Keratinocyte (primary cell): ENCODE data around the gene VPS33B. TPM values are rescaled to one million over a fixed set of nuclear protein-coding genes. Genes with fewer than 3 reads are reported as not detected.
A peak's percentile ranks its signal among the peaks of the same experiment; 100 is the strongest.

Experiments used
- DNase-seq: peaks from one replicate; pipeline ENCODE4 v3.0.0-alpha.2; 2011; ENCODE audit warnings: low read depth, missing footprints, low spot score
- FAIRE-seq: peaks from 2 replicates; lab custom pipeline; 2011; peaks lifted over from hg19 to GRCh38; lab: Jason Lieb, UNC
- H2AFZ ChIP-seq: 2 replicates; pipeline ENCODE4 v1.6.0; 2012; ENCODE audit warnings: low read length, control low read depth, inconsistent platforms; ENCODE audit not compliant: control insufficient read depth
- H3K27ac ChIP-seq: 2 replicates; pipeline ENCODE4 v1.5.1; 2011; ENCODE audit warnings: low read length; ENCODE audit not compliant: control insufficient read depth, insufficient read depth
- H3K27me3 ChIP-seq: 3 replicates; pipeline ENCODE4 v1.6.0; 2011; ENCODE audit warnings: low read length; ENCODE audit not compliant: control insufficient read depth, insufficient read depth; ENCODE audit errors: extremely low read depth
- H3K36me3 ChIP-seq, 2 experiments: 2 replicates in 1 of 2; 3 replicates in 1 of 2; pipeline ENCODE4 v1.5.1; 2011; ENCODE audit warnings: low read length in 2 of 2, mild to moderate bottlenecking in 1 of 2; ENCODE audit not compliant: control insufficient read depth in 2 of 2, insufficient read depth in 2 of 2; ENCODE audit errors: extremely low read depth in 1 of 2
- H3K4me1 ChIP-seq: 3 replicates; pipeline ENCODE4 v1.5.1; 2011; ENCODE audit warnings: low read length; ENCODE audit not compliant: control insufficient read depth, insufficient read depth; ENCODE audit errors: extremely low read depth
- H3K4me2 ChIP-seq: 3 replicates; pipeline ENCODE4 v1.6.0; 2011; ENCODE audit warnings: low read depth, low read length; ENCODE audit not compliant: control insufficient read depth, insufficient read depth; ENCODE audit errors: extremely low read depth
- H3K4me3 ChIP-seq, 3 experiments: fragments of 200-600 bp in 1 of 3; sonication (generic) in 1 of 3; 2 replicates in 2 of 3; 3 replicates in 1 of 3; pipeline ENCODE4 v1.5.1; 2011 to 2016; ENCODE audit warnings: low read length in 3 of 3, mild to moderate bottlenecking in 3 of 3, control low read depth in 2 of 3, inconsistent platforms in 1 of 3, low read depth in 1 of 3, mixed read lengths in 1 of 3, mixed run types in 1 of 3, moderate library complexity in 1 of 3; ENCODE audit not compliant: control insufficient read depth in 2 of 3, insufficient read depth in 2 of 3; ENCODE audit errors: extremely low read depth in 1 of 3
- H3K79me2 ChIP-seq: 2 replicates; pipeline ENCODE4 v1.6.0; 2012; ENCODE audit warnings: low read length; ENCODE audit not compliant: control insufficient read depth, insufficient read depth
- H3K9ac ChIP-seq: 3 replicates; pipeline ENCODE4 v1.6.0; 2011; ENCODE audit warnings: low read length; ENCODE audit not compliant: control insufficient read depth, insufficient read depth; ENCODE audit errors: extremely low read depth
- H3K9me1 ChIP-seq: 3 replicates; pipeline ENCODE4 v1.6.0; 2011; ENCODE audit warnings: low read length; ENCODE audit not compliant: control insufficient read depth, insufficient read depth; ENCODE audit errors: extremely low read depth
- H3K9me3 ChIP-seq: 2 replicates; pipeline ENCODE4 v1.5.1; 2012; ENCODE audit warnings: low read depth, low read length; ENCODE audit not compliant: control insufficient read depth
- H4K20me1 ChIP-seq: 3 replicates; pipeline ENCODE4 v1.6.0; 2011; ENCODE audit warnings: low read length; ENCODE audit not compliant: control insufficient read depth, insufficient read depth; ENCODE audit errors: extremely low read depth
- CTCF ChIP-seq, 3 experiments: IDR thresholded peaks in 1 of 3; conservative IDR thresholded peaks in 1 of 3; optimal IDR thresholded peaks in 1 of 3; 2 replicates in 2 of 3; 3 replicates in 1 of 3; pipeline versions ENCODE3 to v1.5.1; 2011; ENCODE audit warnings: low read length in 3 of 3, mild to moderate bottlenecking in 3 of 3, moderate library complexity in 2 of 3, control low read depth in 1 of 3, inconsistent platforms in 1 of 3; ENCODE audit not compliant: insufficient read depth in 2 of 3; ENCODE audit errors: extremely low read depth in 1 of 3
- EZH2 ChIP-seq: IDR thresholded peaks from one replicate; pipeline ENCODE4 v1.6.1; 2012; ENCODE audit warnings: inconsistent platforms, mild to moderate bottlenecking, low read length, moderate library complexity
- dilution Hi-C: fragments of 300-500 bp; cut with MboI; formaldehyde crosslinking; loops from one replicate; pipeline ENCODE4 v1.7.0; 2020; ENCODE audit warnings: low sequenced_read_pairs; ENCODE audit not compliant: extremely low pct_ligation_motif_present
- polyA plus RNA-seq, 5 experiments: library from polyadenylated mRNA; depleted of rRNA in 3 of 5; stranded (reverse) in 3 of 5; stranded (forward) in 1 of 5; unstranded in 1 of 5; fragments of >200 nt; gene quantifications; 1 replicate in 1 of 5; 2 replicates in 3 of 5; 3 replicates in 1 of 5; pipeline versions ENCODE4 v1.2.1 to v1.2.3, GENCODE V29; 2011 to 2012; ENCODE audit warnings: missing spikeins in 2 of 5, low read depth in 1 of 5, low replicate concordance in 1 of 5

Gene VPS33B
- polyA plus RNA-seq, 1 donor (not counting 4 experiments of a cell fraction or from before 2014, with no cell fraction given): 20.2 TPM

- peak within 1 kb of the TSS; percentile 86 for H3K9ac ChIP-seq
- no peaks in the 10 kb centered on the region for H3K27me3 ChIP-seq
- TF ChIP-seq EZH2 (no peak), CTCF (optimal IDR thresholded peaks at IDR 0.05 in 1 of 3, IDR thresholded peaks at IDR 0.05 in 1 of 3, conservative IDR thresholded peaks at IDR 0.05 in 1 of 3; ENCODE audit: extremely low read depth in 1 of 3, insufficient read depth in 2 of 3, low read length in 3 of 3) (no peak)
- peak within 1 kb of the TSS; percentile 90 for H3K4me2 ChIP-seq
- peak within 1 kb of the TSS; percentile 99 for H2AFZ ChIP-seq
- dilution Hi-C loops: no loop called here
- peak within 1 kb of the TSS; percentile 71 to 96 (median 89) for H3K4me3 ChIP-seq
- no peaks in the 10 kb centered on the region for H3K9me3 ChIP-seq
- H4K20me1 ChIP-seq: no peaks in the 10 kb centered on the region
- H3K9me1 ChIP-seq: no peaks in the 10 kb centered on the region
- H3K4me1 ChIP-seq: peaks cover 4% of the 10 kb centered on the region
- H3K27ac ChIP-seq: peak within 1 kb of the TSS; percentile 84
- FAIRE-seq (no peak), DNase-seq (peak; percentile 90)
- H3K36me3 ChIP-seq: peaks cover 8 to 12% of the 10 kb centered on the region in 2 experiments
- H3K79me2 ChIP-seq: peaks cover 45% of the 10 kb centered on the region
Observed at GRCh38 chr15:90994417-90995311, 27.7 kb downstream of the VPS33B start, which contains the start of gene PRC1. TSS of gene PRC1 (minus strand) at chr15:90994535. CDS start at chr15:90994417, 118 bp downstream.

- H2AFZ ChIP-seq: peak overlapping the region; percentile 84
- H3K9me3 ChIP-seq: no peaks in the 10 kb centered on the region
- FAIRE-seq (no peak), DNase-seq (no peak)
- H3K36me3 ChIP-seq: peaks cover 5 to 9% of the 10 kb centered on the region in 2 experiments
- no peaks in the 10 kb centered on the region for H3K9me1 ChIP-seq
- H3K4me3 ChIP-seq: peak overlapping the region; percentile 67 to 96 (median 89)
- no peak for TF ChIP-seq CTCF (optimal IDR thresholded peaks at IDR 0.05 in 1 of 3, IDR thresholded peaks at IDR 0.05 in 1 of 3, conservative IDR thresholded peaks at IDR 0.05 in 1 of 3; ENCODE audit: extremely low read depth in 1 of 3, insufficient read depth in 2 of 3, low read length in 3 of 3)
- TF ChIP-seq EZH2: no peak
- H3K79me2 ChIP-seq: peaks cover 52% of the 10 kb centered on the region
- no peaks in the 10 kb centered on the region for H3K27me3 ChIP-seq
- peak overlapping the region; percentile 84 for H3K27ac ChIP-seq
- no peaks in the 10 kb centered on the region for H4K20me1 ChIP-seq
- H3K9ac ChIP-seq: peak overlapping the region; percentile 86
- peaks cover 4% of the 10 kb centered on the region for H3K4me1 ChIP-seq
- H3K4me2 ChIP-seq: peak overlapping the region; percentile 90
- dilution Hi-C loops: no loop called here
Observed at GRCh38 chr15:90994059-90994416, 28.4 kb downstream of the VPS33B start.
